GM10847 (cell line): ENCODE measurements around the gene GGA1.

ENCODE experiments used
- POLR2A ChIP-seq: IDR thresholded peaks from 2 replicates; pipeline ENCODE4 v1.6.1; 2011; ENCODE audit not compliant: insufficient read length; ENCODE audit errors: extremely low read depth

GGA1 gene

GRCh38 chr22:37623075-37624016 is 14.7 kb downstream of the GGA1 start:
- TF ChIP-seq POLR2A, result no peak

- TF ChIP-seq POLR2A, result no peak
These were observed 15.4 kb downstream of the GGA1 start for GRCh38 chr22:37624017-37624365.

GRCh38 chr22:37624876-37625275 is 16.2 kb downstream of the GGA1 start:
- no peak for TF ChIP-seq POLR2A

GRCh38 chr22:37625737-37626136 is 17.1 kb downstream of the GGA1 start:
- no peak for TF ChIP-seq POLR2A

- no peak for TF ChIP-seq POLR2A
These were observed 17.5 kb downstream of the GGA1 start for GRCh38 chr22:37626144-37626543.

GRCh38 chr22:37626556-37627075 is 18.0 kb downstream of the GGA1 start:
- no peak for TF ChIP-seq POLR2A

GRCh38 chr22:37627121-37627520 is 18.5 kb downstream of the GGA1 start:
- no peak for TF ChIP-seq POLR2A

- TF ChIP-seq POLR2A, result no peak
These were observed 18.9 kb downstream of the GGA1 start for GRCh38 chr22:37627545-37627944.

- TF ChIP-seq POLR2A, result no peak
These were observed 20.2 kb downstream of the GGA1 start for GRCh38 chr22:37628830-37629229.

- no peak for TF ChIP-seq POLR2A
These were observed 21.3 kb downstream of the GGA1 start for GRCh38 chr22:37629928-37630327.

- no peak for TF ChIP-seq POLR2A
These were observed 22.3 kb downstream of the GGA1 start for GRCh38 chr22:37630839-37631435.

GRCh38 chr22:37631448-37632173 is 23.0 kb downstream of the GGA1 start:
- TF ChIP-seq POLR2A, result no peak

GRCh38 chr22:37632174-37633088 is 23.8 kb downstream of the GGA1 start:
- TF ChIP-seq POLR2A, result no peak

- TF ChIP-seq POLR2A, result no peak
These were observed 24.5 kb downstream of the GGA1 start for GRCh38 chr22:37633089-37633624.
